H9 (cell line): ENCODE measurements around the gene IFI35. TPM values are rescaled to one million over a fixed set of nuclear protein-coding genes. Genes with fewer than 3 reads are reported as not detected.

Source experiments
- DNase-seq: peaks from one replicate; pipeline ENCODE4 v3.0.0-alpha.2; 2017
- H2AFZ ChIP-seq: one replicate; pipeline ENCODE4 v1.6.1; 2013; ENCODE audit warnings: mild to moderate bottlenecking, low read length, control low read depth, moderate library complexity
- H2AK5ac ChIP-seq: 2 replicates; pipeline ENCODE4 v1.6.1; 2013; ENCODE audit warnings: low read length, control low read depth, mixed read lengths; ENCODE audit not compliant: insufficient read length
- H2BK120ac ChIP-seq: one replicate; pipeline ENCODE4 v1.6.1; 2013; ENCODE audit warnings: low read depth, mild to moderate bottlenecking, low read length, control low read depth, inconsistent platforms; ENCODE audit not compliant: poor library complexity, severe bottlenecking
- H2BK12ac ChIP-seq: 2 replicates; pipeline ENCODE4 v1.6.1; 2013; ENCODE audit warnings: low read length, control low read depth, mixed read lengths, low read depth; ENCODE audit not compliant: insufficient read length
- H2BK15ac ChIP-seq: 2 replicates; pipeline ENCODE4 v1.6.1; 2013; ENCODE audit warnings: low read depth, low read length, control low read depth
- H2BK20ac ChIP-seq: one replicate; pipeline ENCODE4 v1.6.1; 2013; ENCODE audit warnings: low read depth, mild to moderate bottlenecking, low read length, control low read depth, inconsistent platforms; ENCODE audit not compliant: poor library complexity, severe bottlenecking
- H2BK5ac ChIP-seq: 2 replicates; pipeline ENCODE4 v1.6.1; 2013; ENCODE audit warnings: low read length, control low read depth, mixed read lengths; ENCODE audit not compliant: insufficient read length
- H3K14ac ChIP-seq: 2 replicates; pipeline ENCODE4 v1.6.1; 2013; ENCODE audit warnings: low read length, control low read depth; ENCODE audit not compliant: insufficient read depth
- H3K18ac ChIP-seq: 2 replicates; pipeline ENCODE4 v1.6.1; 2013; ENCODE audit warnings: low read depth, mild to moderate bottlenecking, mixed read lengths, low read length, control low read depth; ENCODE audit not compliant: insufficient read length
- H3K23ac ChIP-seq: 2 replicates; pipeline ENCODE4 v1.6.1; 2013; ENCODE audit warnings: low read length, control low read depth, mixed read lengths, low read depth; ENCODE audit not compliant: insufficient read length
- H3K23me2 ChIP-seq: 2 replicates; pipeline ENCODE4 v1.6.1; 2013; ENCODE audit warnings: low read depth, mild to moderate bottlenecking, mixed read lengths, low read length, control low read depth; ENCODE audit not compliant: insufficient read length, poor library complexity, severe bottlenecking
- H3K27ac ChIP-seq: 2 replicates; pipeline ENCODE4 v1.5.1; 2013; ENCODE audit warnings: low read length, control low read depth, mixed read lengths, low read depth; ENCODE audit not compliant: insufficient read length
- H3K27me3 ChIP-seq: 2 replicates; pipeline ENCODE4 v1.6.1; 2013; ENCODE audit warnings: low read length, control low read depth, inconsistent platforms; ENCODE audit not compliant: insufficient read depth
- H3K4ac ChIP-seq: 2 replicates; pipeline ENCODE4 v1.6.1; 2013; ENCODE audit warnings: low read depth, mild to moderate bottlenecking, control low read depth, inconsistent platforms, low read length, moderate library complexity
- H3K4me1 ChIP-seq: 2 replicates; pipeline ENCODE4 v1.6.1; 2013; ENCODE audit warnings: low read length, control low read depth, inconsistent platforms; ENCODE audit not compliant: insufficient read depth
- H3K4me2 ChIP-seq: 2 replicates; pipeline ENCODE4 v1.6.1; 2013; ENCODE audit warnings: low read length, control low read depth, mixed read lengths; ENCODE audit not compliant: insufficient read length, insufficient read depth
- H3K56ac ChIP-seq: 2 replicates; pipeline ENCODE4 v1.6.1; 2013; ENCODE audit warnings: low read depth, mild to moderate bottlenecking, mixed read lengths, low read length, control low read depth; ENCODE audit not compliant: insufficient read length
- H3K79me1 ChIP-seq: 2 replicates; pipeline ENCODE4 v1.6.1; 2013; ENCODE audit warnings: low read depth, mild to moderate bottlenecking, moderate library complexity, low read length, control low read depth, inconsistent platforms; ENCODE audit not compliant: insufficient read depth, poor library complexity, severe bottlenecking
- H3K79me2 ChIP-seq: 2 replicates; pipeline ENCODE4 v1.6.1; 2013; ENCODE audit warnings: low read length, control low read depth, inconsistent platforms; ENCODE audit not compliant: insufficient read depth
- H3K9ac ChIP-seq: 2 replicates; pipeline ENCODE4 v1.6.1; 2013; ENCODE audit warnings: low read length, control low read depth, mixed read lengths; ENCODE audit not compliant: insufficient read length; ENCODE audit errors: extremely low read depth
- H3K9me3 ChIP-seq: one replicate; pipeline ENCODE4 v1.6.1; 2013; ENCODE audit warnings: low read depth, low read length, inconsistent platforms; ENCODE audit not compliant: control insufficient read depth
- H3T11ph ChIP-seq: one replicate; pipeline ENCODE4 v1.6.1; 2013; ENCODE audit warnings: mild to moderate bottlenecking, low read length, control low read depth, inconsistent platforms
- H4K20me1 ChIP-seq: one replicate; pipeline ENCODE4 v1.6.1; 2013; ENCODE audit not compliant: control insufficient read depth, insufficient read length, insufficient read depth
- H4K5ac ChIP-seq: 2 replicates; pipeline ENCODE4 v1.6.1; 2013; ENCODE audit warnings: low read depth, mild to moderate bottlenecking, mixed read lengths, low read length, control low read depth; ENCODE audit not compliant: insufficient read length
- H4K8ac ChIP-seq: replicated peaks from 2 replicates; pipeline ENCODE4 v1.6.1; 2013; ENCODE audit warnings: low read length, control low read depth, mixed read lengths, low read depth; ENCODE audit not compliant: insufficient read length
- H4K91ac ChIP-seq: 2 replicates; pipeline ENCODE4 v1.6.1; 2013; ENCODE audit warnings: low read depth, mild to moderate bottlenecking, moderate library complexity, mixed read lengths, low read length, control low read depth; ENCODE audit not compliant: insufficient read length
- H3K27ac Mint-ChIP-seq, 3 experiments: 2 replicates in 2 of 3; 3 replicates in 1 of 3; pipeline ENCODE4 v1.8.0; 2020 to 2021; ENCODE audit warnings: mixed read lengths in 3 of 3, mild to moderate bottlenecking in 1 of 3, moderate library complexity in 1 of 3
- H3K27me3 Mint-ChIP-seq: 2 replicates; pipeline ENCODE4 v1.8.0; 2021; ENCODE audit warnings: low read depth, mild to moderate bottlenecking, moderate library complexity, mixed read lengths
- H3K36me3 Mint-ChIP-seq, 3 experiments: 2 replicates in 2 of 3; 3 replicates in 1 of 3; pipeline ENCODE4 v1.8.0; 2020 to 2021; ENCODE audit warnings: low read depth in 3 of 3, mixed read lengths in 3 of 3; ENCODE audit not compliant: insufficient read depth in 1 of 3
- H3K4me1 Mint-ChIP-seq, 2 experiments: 2 replicates each; pipeline ENCODE4 v1.8.0; 2020; ENCODE audit warnings: mixed read lengths in 2 of 2
- H3K4me3 Mint-ChIP-seq, 2 experiments: 2 replicates in 1 of 2; 3 replicates in 1 of 2; pipeline ENCODE4 v1.8.0; 2020 to 2021; ENCODE audit warnings: mild to moderate bottlenecking in 2 of 2, mixed read lengths in 2 of 2, moderate library complexity in 1 of 2
- H3K9me3 Mint-ChIP-seq, 2 experiments: 2 replicates in 1 of 2; 3 replicates in 1 of 2; pipeline ENCODE4 v1.8.0; 2020; ENCODE audit warnings: mild to moderate bottlenecking in 2 of 2, mixed read lengths in 2 of 2, moderate library complexity in 1 of 2
- CTCF ChIP-seq: fragments of 200-600 bp; sonication (generic); conservative IDR thresholded peaks from 3 replicates; pipeline ENCODE4 v1.8.0; 2021; ENCODE audit warnings: antibody characterized with exemption, mild to moderate bottlenecking
- WGBS: extraction: QIAGEN DNeasy Blood & Tissue Kit; methylation state at CpG from one replicate; pipeline ENCODE4 v1.1.7; 2013; ENCODE audit warnings: missing lambda C conversion rate, low lambda C conversion rate, mixed read lengths; ENCODE audit not compliant: insufficient read length; ENCODE audit errors: extremely low coverage; 5-methylcytosine and 5-hydroxymethylcytosine counted together
- total RNA-seq: library from RNA; stranded (reverse); gene quantifications from 2 replicates; pipeline ENCODE4 v1.2.1, GENCODE V29; 2021

The IFI35 gene
- total RNA-seq, 1 experiment from 2014 or later: 4.2 TPM

GRCh38 chr17:43011728-43012472 is 5.3 kb downstream of the IFI35 start:
- H3K4me3 Mint-ChIP-seq: no peak overlapping the region
- H3K79me2 ChIP-seq: no peaks in the 10 kb centered on the region

More at GRCh38 chr17:43011728-43012472, 5.3 kb downstream of the IFI35 start:
- Histone ChIP-seq H3K18ac (no peak overlapping the region), H4K20me1 (no peaks in the 10 kb centered on the region), H3K27me3 (no peaks in the 10 kb centered on the region), H4K8ac (no peak overlapping the region), H2AFZ (no peak overlapping the region), H3K9me3 (no peaks in the 10 kb centered on the region), H3K56ac (no peak overlapping the region), H3K14ac (no peak overlapping the region), H3K27ac (no peak overlapping the region), H3K4ac (no peak overlapping the region), H3K23me2 (no peaks in the 10 kb centered on the region), H3K4me2 (no peak overlapping the region), H2BK120ac (no peak overlapping the region), H3K4me1 (no peaks in the 10 kb centered on the region; the same call in 1 of the 2 replicates), H2BK5ac (no peak overlapping the region), H3T11ph (no peak overlapping the region), H2BK20ac (no peak overlapping the region), H2AK5ac (no peak overlapping the region), H3K9ac (no peak overlapping the region), H4K91ac (no peak overlapping the region), H4K5ac (no peak overlapping the region), H3K23ac (no peak overlapping the region), H3K79me1 (no peaks in the 10 kb centered on the region), H2BK15ac (no peak overlapping the region), H2BK12ac (no peak overlapping the region)
- TF ChIP-seq CTCF: no peak
- H3K36me3 Mint-ChIP-seq: peaks cover 3 to 23% (median 20%) of the 10 kb centered on the region in 3 experiments; a peak in 6 of 7 replicates
- no CpG with 5 or more reads among the region's 15 CpGs for WGBS
- DNase-seq: no peak
- no peaks in the 10 kb centered on the region for H3K9me3 Mint-ChIP-seq
- H3K27ac Mint-ChIP-seq: peak overlapping the region in 1 of 3 experiments; percentile 80; a peak in 1 of 7 replicates
- H3K4me1 Mint-ChIP-seq: peaks cover 21 to 39% of the 10 kb centered on the region in 2 experiments
- H3K27me3 Mint-ChIP-seq: no peaks in the 10 kb centered on the region
